RWPE2 (cell line): ENCODE data around the gene SKP1.

Experiments
- ATAC-seq: fragments of 200-7000 bp; cut with Tn5 transposase; 3 replicates; pipeline ENCODE4 v1.9.1; 2021; ENCODE audit warnings: low read depth
- DNase-seq: peaks from one replicate; pipeline ENCODE4 v3.0.0-alpha.2; 2020; ENCODE audit warnings: low spot score
- H3K27ac ChIP-seq: fragments of 450-650 bp; 2 replicates; pipeline ENCODE4 v1.5.1; 2017; ENCODE audit warnings: mild to moderate bottlenecking; ENCODE audit not compliant: poor library complexity, severe bottlenecking
- H3K27me3 ChIP-seq: fragments of 250-450 bp; sonication (Bioruptor Pico); 2 replicates; pipeline ENCODE4 v1.5.1; 2021; ENCODE audit warnings: mild to moderate bottlenecking, moderate library complexity; ENCODE audit not compliant: insufficient read depth, poor library complexity, severe bottlenecking
- H3K36me3 ChIP-seq: fragments of 250-450 bp; sonication (Bioruptor Pico); 2 replicates; pipeline ENCODE4 v1.5.1; 2020; ENCODE audit warnings: low read depth, mild to moderate bottlenecking, moderate library complexity
- H3K4me1 ChIP-seq: fragments of 250-450 bp; sonication (Bioruptor Pico); 2 replicates; pipeline ENCODE4 v1.5.1; 2021; ENCODE audit warnings: mild to moderate bottlenecking, moderate library complexity; ENCODE audit not compliant: insufficient read depth, poor library complexity, severe bottlenecking
- H3K4me3 ChIP-seq: fragments of 250-450 bp; sonication (Bioruptor Pico); 2 replicates; pipeline ENCODE4 v1.5.1; 2021; ENCODE audit warnings: mild to moderate bottlenecking, moderate library complexity; ENCODE audit not compliant: severe bottlenecking
- H3K9me3 ChIP-seq: fragments of 250-450 bp; sonication (Bioruptor Pico); 2 replicates; pipeline ENCODE4 v1.5.1; 2021; ENCODE audit warnings: mild to moderate bottlenecking, moderate library complexity; ENCODE audit not compliant: severe bottlenecking
- TF ChIP-seq, protein P1 (sequence below): fragments of 450-650 bp; IDR thresholded peaks from one replicate; pipeline ENCODE4 v1.5.1; 2017; ENCODE audit warnings: mild to moderate bottlenecking, moderate library complexity; ENCODE audit not compliant: poor library complexity, severe bottlenecking

SKP1 gene

GRCh38 chr5:134125039-134126015 lies 51.4 kb downstream of the SKP1 start:
- TF ChIP-seq, protein P1, sequence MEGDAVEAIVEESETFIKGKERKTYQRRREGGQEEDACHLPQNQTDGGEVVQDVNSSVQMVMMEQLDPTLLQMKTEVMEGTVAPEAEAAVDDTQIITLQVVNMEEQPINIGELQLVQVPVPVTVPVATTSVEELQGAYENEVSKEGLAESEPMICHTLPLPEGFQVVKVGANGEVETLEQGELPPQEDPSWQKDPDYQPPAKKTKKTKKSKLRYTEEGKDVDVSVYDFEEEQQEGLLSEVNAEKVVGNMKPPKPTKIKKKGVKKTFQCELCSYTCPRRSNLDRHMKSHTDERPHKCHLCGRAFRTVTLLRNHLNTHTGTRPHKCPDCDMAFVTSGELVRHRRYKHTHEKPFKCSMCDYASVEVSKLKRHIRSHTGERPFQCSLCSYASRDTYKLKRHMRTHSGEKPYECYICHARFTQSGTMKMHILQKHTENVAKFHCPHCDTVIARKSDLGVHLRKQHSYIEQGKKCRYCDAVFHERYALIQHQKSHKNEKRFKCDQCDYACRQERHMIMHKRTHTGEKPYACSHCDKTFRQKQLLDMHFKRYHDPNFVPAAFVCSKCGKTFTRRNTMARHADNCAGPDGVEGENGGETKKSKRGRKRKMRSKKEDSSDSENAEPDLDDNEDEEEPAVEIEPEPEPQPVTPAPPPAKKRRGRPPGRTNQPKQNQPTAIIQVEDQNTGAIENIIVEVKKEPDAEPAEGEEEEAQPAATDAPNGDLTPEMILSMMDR: no peak
- ATAC-seq (peak; percentile 70), DNase-seq (no peak)
- H3K4me1 ChIP-seq: peaks cover 18% of the 10 kb centered on the region
- no peaks in the 10 kb centered on the region for H3K9me3 ChIP-seq
- H3K27me3 ChIP-seq: no peaks in the 10 kb centered on the region
- peak overlapping the region; percentile 35 for H3K27ac ChIP-seq
- no peak overlapping the region for H3K4me3 ChIP-seq
- H3K36me3 ChIP-seq: no peaks in the 10 kb centered on the region

- peaks cover 18% of the 10 kb centered on the region for H3K4me1 ChIP-seq
- no peaks in the 10 kb centered on the region for H3K27me3 ChIP-seq
- DNase-seq (no peak), ATAC-seq (peak; percentile 50)
- H3K27ac ChIP-seq: peak overlapping the region; percentile 35
- H3K9me3 ChIP-seq: no peaks in the 10 kb centered on the region
- TF ChIP-seq, protein P1: no peak
- no peak overlapping the region for H3K4me3 ChIP-seq
- H3K36me3 ChIP-seq: no peaks in the 10 kb centered on the region
These were observed 52.3 kb downstream of the SKP1 start for GRCh38 chr5:134124289-134125038.

DNA sequence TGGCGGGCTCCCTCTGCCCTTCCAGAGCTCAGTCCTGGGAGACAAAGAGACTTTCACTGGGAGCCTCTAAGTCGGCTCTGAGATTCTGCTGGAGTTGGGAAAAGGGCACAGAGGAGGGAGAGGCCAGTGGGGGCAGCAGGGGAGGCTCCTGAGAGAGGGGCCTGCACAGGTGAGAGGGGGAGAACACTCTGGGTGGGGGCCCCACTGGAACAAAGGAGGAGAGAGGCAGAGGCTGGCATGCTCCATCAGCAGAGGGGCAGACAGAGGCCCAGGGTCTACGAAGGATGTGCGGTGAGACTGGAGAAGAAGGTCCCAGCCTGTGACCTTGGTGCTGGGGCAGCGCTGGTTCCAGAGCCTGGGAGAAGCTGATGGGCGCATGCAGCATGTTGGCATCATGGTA lies 53.4 kb downstream of the SKP1 start:
- no peaks in the 10 kb centered on the region for H3K27me3 ChIP-seq
- H3K4me1 ChIP-seq: peaks cover 18% of the 10 kb centered on the region
- TF ChIP-seq, protein P1: no peak
- no peak overlapping the region for H3K27ac ChIP-seq
- DNase-seq (no peak), ATAC-seq (no peak)
- H3K36me3 ChIP-seq: no peaks in the 10 kb centered on the region
- H3K9me3 ChIP-seq: no peaks in the 10 kb centered on the region
- H3K4me3 ChIP-seq: no peak overlapping the region

DNA sequence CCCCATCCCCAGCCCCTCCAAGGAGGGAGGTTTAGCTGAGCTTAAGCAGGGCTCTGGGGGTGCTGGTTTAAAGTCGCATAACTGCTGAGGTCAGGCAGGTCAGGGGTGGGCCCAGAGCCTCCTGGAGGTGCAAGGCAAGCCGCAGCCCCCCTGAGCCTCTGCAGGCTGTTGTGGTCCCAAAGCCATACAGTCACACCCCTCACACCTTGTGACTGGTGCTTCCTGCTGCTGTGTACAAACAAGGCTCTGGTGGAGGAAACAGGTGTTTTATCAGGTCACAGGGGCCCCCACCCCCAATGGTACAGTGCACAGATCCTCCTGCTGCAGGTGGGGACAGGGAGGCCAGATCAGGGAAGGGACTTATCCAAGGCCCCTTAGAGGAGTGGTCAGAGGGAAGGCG lies 54.2 kb downstream of the SKP1 start:
- Histone ChIP-seq H3K27me3 (no peaks in the 10 kb centered on the region), H3K36me3 (no peaks in the 10 kb centered on the region), H3K9me3 (no peaks in the 10 kb centered on the region), H3K4me1 (peaks cover 18% of the 10 kb centered on the region), H3K27ac (no peak overlapping the region), H3K4me3 (no peak overlapping the region)
- DNase-seq (no peak), ATAC-seq (no peak)
- TF ChIP-seq, protein P1: no peak
